ENCODE data around the gene ZNF462. TPM values are rescaled to one million over a fixed set of nuclear protein-coding genes. Genes with fewer than 3 reads are reported as not detected.

ZNF462 gene
- total RNA-seq, 1 donor from 2014 or later = 29.2 TPM

DNA sequence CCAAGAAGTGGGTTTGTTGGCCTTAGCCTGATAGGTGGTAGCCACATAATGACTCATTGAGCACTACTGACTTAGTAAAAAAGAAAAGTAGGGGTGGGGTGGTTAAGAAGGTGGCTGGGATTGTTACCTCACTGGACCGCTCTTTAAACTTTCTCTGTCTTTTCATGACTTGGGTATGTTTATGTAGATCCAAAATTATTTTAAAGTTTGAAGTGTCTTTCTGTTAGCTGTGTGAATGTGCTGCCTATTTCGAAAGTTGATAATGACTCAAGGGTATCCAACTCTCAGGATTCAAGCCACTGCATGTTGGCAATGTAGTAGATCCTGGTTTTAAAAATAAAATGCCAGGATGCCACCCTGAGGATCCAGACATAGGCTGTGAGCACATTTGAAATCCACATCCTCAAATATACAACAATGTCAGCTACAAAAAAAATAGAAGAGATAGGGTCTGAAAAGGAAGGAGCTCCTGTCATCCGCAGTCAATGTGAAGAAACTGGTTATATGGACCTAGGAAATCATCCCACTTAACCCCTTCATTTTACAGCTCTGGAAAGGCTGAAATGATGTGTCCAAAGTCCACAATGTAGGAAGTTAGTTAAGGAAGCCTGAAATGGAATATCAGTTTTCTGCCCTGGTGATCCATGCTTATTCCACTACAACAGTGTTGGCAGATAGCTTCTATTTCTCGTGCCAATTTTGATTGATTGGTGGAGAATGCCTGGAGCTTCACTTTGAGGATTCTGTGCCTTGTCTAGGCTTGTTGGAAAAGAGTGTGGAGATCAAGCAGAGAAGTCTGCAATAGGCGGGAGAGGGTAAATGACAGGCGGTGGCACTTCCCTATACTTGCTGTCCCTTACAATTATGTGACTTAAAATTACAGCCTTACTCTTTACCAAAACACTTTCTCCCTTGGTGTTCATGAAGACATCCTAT lies 23.4 kb downstream of the ZNF462 start:
- Histone ChIP-seq H3K27me3 (ENCODE audit: low read depth) (no peaks in the 10 kb centered on the region), H3K4me1 (peaks cover 61% of the 10 kb centered on the region), H3K4me3 (no peak overlapping the region), H3K9me3 (replicated peaks) (no peaks in the 10 kb centered on the region), H3K36me3 (no peaks in the 10 kb centered on the region), H3K27ac (replicated peaks) (peak overlapping the region; percentile 30)
- no peak for DNase-seq
- intact Hi-C loops (cut with micrococcal nuclease) = no loop called here
- TF ChIP-seq, protein P1, sequence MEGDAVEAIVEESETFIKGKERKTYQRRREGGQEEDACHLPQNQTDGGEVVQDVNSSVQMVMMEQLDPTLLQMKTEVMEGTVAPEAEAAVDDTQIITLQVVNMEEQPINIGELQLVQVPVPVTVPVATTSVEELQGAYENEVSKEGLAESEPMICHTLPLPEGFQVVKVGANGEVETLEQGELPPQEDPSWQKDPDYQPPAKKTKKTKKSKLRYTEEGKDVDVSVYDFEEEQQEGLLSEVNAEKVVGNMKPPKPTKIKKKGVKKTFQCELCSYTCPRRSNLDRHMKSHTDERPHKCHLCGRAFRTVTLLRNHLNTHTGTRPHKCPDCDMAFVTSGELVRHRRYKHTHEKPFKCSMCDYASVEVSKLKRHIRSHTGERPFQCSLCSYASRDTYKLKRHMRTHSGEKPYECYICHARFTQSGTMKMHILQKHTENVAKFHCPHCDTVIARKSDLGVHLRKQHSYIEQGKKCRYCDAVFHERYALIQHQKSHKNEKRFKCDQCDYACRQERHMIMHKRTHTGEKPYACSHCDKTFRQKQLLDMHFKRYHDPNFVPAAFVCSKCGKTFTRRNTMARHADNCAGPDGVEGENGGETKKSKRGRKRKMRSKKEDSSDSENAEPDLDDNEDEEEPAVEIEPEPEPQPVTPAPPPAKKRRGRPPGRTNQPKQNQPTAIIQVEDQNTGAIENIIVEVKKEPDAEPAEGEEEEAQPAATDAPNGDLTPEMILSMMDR (IDR thresholded peaks at IDR 0.05; ENCODE audit: borderline replicate concordance) = no peak

DNA sequence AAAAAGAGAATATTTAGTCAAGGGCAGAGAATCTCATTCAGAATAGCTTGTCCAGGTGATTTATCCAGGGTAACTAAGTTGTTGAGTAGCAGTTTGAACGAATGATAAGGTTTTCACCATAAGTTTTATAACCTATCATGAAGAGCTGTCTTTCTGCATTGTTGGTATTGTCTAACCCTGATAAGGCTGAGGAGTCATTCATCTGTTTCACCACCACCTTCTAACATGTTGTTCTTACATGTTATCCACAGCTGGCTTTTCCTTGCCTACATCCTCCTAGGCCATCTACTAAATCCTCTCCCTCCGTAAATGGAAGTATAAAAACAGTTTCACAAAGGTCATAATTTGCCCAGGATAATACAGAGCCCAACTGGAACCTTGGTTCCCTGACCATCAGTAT lies 24.1 kb downstream of the ZNF462 start:
- H3K27me3 ChIP-seq (ENCODE audit: low read depth) = no peaks in the 10 kb centered on the region
- TF ChIP-seq, protein P1 (IDR thresholded peaks at IDR 0.05; ENCODE audit: borderline replicate concordance) = no peak
- no peaks in the 10 kb centered on the region for H3K9me3 ChIP-seq (replicated peaks)
- intact Hi-C loops (cut with micrococcal nuclease) = no loop called here
- no peak for DNase-seq
- H3K27ac ChIP-seq (replicated peaks) = no peak overlapping the region
- peaks cover 65% of the 10 kb centered on the region for H3K4me1 ChIP-seq
- H3K4me3 ChIP-seq = no peak overlapping the region
- H3K36me3 ChIP-seq = no peaks in the 10 kb centered on the region

DNA sequence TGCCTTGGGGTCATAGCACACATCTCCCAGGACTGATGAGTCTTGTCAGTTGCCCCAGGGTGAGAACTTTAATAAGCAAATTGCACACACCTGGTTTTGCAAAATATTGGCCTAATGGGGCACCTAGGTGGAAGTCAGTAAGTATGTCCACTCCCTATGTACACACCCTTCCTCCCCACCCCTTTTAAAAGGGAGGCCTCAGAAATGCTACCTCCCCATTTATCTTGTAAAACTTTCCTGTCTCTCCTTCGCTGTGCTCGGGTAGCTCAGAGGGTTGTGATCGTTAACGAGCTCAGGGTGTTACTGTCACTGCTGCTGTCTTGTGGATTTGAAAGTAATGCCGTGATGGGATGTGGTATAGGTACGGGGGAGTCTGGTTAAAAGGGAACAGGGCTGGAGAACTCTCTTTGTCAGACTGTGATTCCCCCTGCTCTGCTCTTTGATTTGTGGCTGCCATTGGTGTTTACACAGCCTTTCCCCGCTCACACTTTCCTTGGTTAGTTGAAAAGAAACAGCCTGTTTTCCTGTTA lies 26.2 kb downstream of the ZNF462 start:
- DNase-seq = no peak
- H3K36me3 ChIP-seq = no peaks in the 10 kb centered on the region
- intact Hi-C loops (cut with micrococcal nuclease) = no loop called here
- H3K4me1 ChIP-seq = peaks cover 64% of the 10 kb centered on the region
- no peaks in the 10 kb centered on the region for H3K9me3 ChIP-seq (replicated peaks)
- H3K27me3 ChIP-seq (ENCODE audit: low read depth) = no peaks in the 10 kb centered on the region
- H3K27ac ChIP-seq (replicated peaks) = no peak overlapping the region
- H3K4me3 ChIP-seq = no peak overlapping the region
- TF ChIP-seq, protein P1 (IDR thresholded peaks at IDR 0.05; ENCODE audit: borderline replicate concordance) = no peak

GRCh38 chr9:106890608-106891007 lies 27.6 kb downstream of the ZNF462 start:
- no peak overlapping the region for H3K4me3 ChIP-seq
- no peaks in the 10 kb centered on the region for H3K27me3 ChIP-seq (ENCODE audit: low read depth)
- intact Hi-C loops (cut with micrococcal nuclease) = no loop called here
- TF ChIP-seq, protein P1 (IDR thresholded peaks at IDR 0.05; ENCODE audit: borderline replicate concordance) = no peak
- no peaks in the 10 kb centered on the region for H3K36me3 ChIP-seq
- H3K4me1 ChIP-seq = peaks cover 49% of the 10 kb centered on the region
- no peaks in the 10 kb centered on the region for H3K9me3 ChIP-seq (replicated peaks)
- no peak for DNase-seq
- no peak overlapping the region for H3K27ac ChIP-seq (replicated peaks)

- Histone ChIP-seq H3K27me3 (ENCODE audit: low read depth) (no peaks in the 10 kb centered on the region), H3K27ac (replicated peaks) (no peak overlapping the region), H3K36me3 (no peaks in the 10 kb centered on the region), H3K9me3 (replicated peaks) (no peaks in the 10 kb centered on the region), H3K4me1 (peaks cover 42% of the 10 kb centered on the region), H3K4me3 (no peak overlapping the region)
- DNase-seq = no peak
- intact Hi-C loops (cut with micrococcal nuclease) = no loop called here
- TF ChIP-seq, protein P1 (IDR thresholded peaks at IDR 0.05; ENCODE audit: borderline replicate concordance) = no peak
Measured at GRCh38 chr9:106891286-106891685, 28.3 kb downstream of the ZNF462 start.
